Measurements from ENCODE around the gene ZNF841.
"Not testable (repeated sequence)": the region's sequence is repeated elsewhere in the genome, so short reads cannot be mapped to it uniquely, and the experiment has no call there.

ZNF841 gene

DNA sequence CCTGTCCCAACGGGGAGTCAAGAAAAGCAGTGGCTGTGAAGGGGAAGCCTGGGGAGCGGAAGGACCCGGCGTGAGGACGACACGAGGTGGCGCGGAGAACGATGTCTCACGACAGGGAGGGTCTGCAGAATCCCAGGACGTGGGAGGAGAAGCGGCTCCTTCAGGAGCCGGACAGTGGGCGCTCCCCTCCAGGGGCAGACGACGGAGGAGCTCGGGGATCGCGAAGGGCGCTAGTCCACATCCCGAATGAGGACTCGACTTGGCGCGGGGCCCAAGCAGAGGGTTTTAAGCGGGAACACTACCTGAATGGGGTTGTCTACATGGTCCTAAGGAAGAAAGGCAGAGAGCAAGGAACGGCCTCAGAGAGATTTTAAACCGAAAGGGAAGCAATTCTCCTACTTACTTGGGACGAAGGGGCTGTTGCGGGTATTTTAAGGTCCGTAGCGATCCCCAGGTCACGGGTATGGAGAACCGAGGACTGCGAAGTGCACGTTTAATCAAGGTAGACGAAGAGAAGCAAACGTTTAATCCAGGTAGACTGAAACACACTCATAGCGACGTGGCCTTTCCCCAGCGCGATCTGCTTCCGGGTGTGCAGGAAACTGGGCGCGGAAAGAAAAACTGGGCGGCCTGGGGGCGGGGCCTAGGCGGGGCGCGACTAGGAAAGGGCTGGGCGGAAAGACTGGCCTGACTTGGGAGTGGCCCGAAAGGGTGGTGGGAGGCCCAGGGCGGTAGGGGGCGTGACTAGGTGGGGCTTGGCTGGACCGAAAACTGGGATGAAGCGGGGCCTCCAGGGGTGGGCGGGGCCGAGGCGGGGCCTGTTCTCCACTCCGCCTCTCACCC is at the start of gene ZNF841:
Gene ZNF841 (minus strand): TSS at position 594 of the 843 bp plus-strand sequence. CDS start 10,964 bp downstream, outside the sequence.
- peak; percentile 58 for DNase-seq (ENCODE audit: extremely low spot score, insufficient read length, low read depth)
- FAIRE-seq, result peak; percentile 72

DNA sequence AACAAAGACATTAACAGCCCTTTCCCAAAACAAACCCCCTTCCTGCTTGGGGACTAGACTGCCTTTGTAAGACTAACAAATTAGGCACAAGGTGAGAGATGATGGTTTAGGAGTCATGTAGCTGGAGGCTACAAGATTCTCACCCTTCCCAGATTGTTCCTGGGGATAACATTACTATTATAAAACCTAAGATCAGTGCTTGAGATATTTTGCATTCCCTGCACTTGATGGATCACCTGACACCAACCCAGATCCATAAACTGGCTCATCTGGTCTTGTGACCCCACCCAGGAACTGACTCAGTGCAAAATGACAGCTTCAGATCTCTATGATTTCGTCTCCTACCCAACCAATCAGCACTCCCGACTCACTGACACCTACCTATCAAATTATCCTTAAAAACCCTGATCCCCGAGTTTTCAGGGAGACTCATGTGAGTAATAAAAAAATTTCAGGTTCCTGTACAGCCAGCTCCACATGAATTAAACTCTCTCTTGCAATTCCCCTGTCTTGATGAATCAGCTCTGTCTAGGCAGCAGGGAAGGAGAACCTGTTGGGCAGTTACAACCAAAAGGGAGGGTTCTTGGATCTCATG is 46.5 kb upstream of the ZNF841 start:
- no peak for FAIRE-seq
- DNase-seq (ENCODE audit: extremely low spot score, insufficient read length, low read depth), result no peak

DNA sequence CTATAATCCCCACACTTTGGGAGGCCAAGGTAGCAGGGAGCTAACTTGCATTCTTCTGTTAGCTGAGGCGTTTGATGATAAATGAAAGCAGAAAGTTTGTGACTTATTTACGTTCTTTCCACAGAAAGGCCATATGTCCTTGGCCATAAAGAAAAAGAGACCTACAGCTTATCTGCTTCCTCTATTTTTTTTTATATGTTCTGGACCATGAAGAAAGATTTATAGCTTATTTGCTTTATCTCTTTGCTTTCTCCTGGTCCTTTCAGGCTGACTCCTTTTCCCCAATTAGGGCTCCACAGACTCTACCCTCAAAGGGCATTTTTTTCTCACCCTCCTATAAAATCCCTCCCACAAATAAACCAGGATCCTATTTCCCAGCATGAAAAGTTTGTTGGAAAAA is 45.6 kb upstream of the ZNF841 start:
- DNase-seq (ENCODE audit: extremely low spot score, insufficient read length, low read depth) (no peak), FAIRE-seq (no peak)

DNA sequence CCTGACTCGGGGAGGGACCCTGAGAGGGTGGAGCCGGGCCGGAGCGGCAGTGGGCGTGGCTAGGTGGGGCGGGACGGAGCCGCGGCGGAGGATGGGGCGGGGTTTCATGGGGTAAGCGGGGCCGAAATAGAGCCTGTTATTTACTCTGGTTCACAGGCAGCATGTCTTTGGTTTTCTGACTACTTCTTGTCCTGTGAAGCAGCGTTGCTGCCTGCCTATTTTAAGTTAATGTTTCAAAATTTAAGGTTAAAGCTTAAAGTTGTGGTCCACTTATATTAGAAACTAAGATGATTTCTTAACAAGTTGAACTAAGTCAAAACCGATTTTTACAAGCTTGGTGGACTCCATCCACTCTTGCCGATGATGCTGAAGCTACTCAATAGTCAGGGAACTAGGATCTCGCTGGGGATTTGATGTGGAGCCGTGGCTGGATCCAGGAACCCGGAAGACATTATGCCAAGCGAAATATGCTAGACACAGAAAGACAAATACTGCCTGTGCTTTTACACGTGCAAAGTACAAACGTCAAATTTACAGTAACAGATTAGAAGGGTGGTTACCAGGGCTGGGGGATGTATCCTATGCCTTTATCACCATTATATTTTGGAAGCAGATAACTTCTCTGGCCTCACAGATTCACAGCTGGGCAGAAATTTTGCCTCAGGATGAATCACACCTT is 44.6 kb upstream of the ZNF841 start:
- no peak for FAIRE-seq
- DNase-seq (ENCODE audit: extremely low spot score, insufficient read length, low read depth), result peak; percentile 86

- DNase-seq (ENCODE audit: extremely low spot score, insufficient read length, low read depth) (peak; percentile 56), FAIRE-seq (peak; percentile 96)
Measured at GRCh38 chr19:52139252-52140031, 43.9 kb upstream of the ZNF841 start, which contains the start of gene ZNF616. ZNF616 (minus strand) TSS chr19:52139938; CDS start chr19:52130512, 9,426 bp downstream.

GRCh38 chr19:52138983-52139251 is 43.4 kb upstream of the ZNF841 start:
- DNase-seq (ENCODE audit: extremely low spot score, insufficient read length, low read depth) (no peak), FAIRE-seq (no peak)

- peak; percentile 48 for FAIRE-seq
- DNase-seq (ENCODE audit: extremely low spot score, insufficient read length, low read depth), result no peak
Measured at GRCh38 chr19:52138278-52138982, 42.9 kb upstream of the ZNF841 start.

- FAIRE-seq, result no peak
- no peak for DNase-seq (ENCODE audit: extremely low spot score, insufficient read length, low read depth)
Measured at GRCh38 chr19:52120286-52120685, 24.7 kb upstream of the ZNF841 start.

- FAIRE-seq (no peak), DNase-seq (ENCODE audit: extremely low spot score, insufficient read length, low read depth) (no peak)
Measured at GRCh38 chr19:52115526-52116053, 20.0 kb upstream of the ZNF841 start.

DNA sequence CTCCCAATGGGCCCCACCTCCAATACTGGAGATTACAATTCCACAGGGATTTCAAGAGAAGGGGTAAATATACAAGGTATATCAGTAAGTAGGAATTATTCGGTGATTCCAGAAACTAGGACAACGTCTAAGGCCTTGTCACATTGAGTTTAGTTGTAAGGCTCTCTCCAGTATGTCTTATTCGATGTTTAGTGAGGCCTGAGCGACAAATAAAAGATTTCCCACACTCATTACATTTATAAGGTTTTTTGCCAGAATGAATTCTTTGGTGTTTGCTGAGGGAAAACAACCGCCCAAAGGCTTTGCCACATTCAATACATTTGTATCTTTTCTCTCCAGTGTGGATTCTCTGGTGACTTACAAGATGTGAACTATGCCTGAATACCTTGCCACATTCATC is 19.1 kb upstream of the ZNF841 start:
- no peak for DNase-seq (ENCODE audit: extremely low spot score, insufficient read length, low read depth)
- no peak for FAIRE-seq

GRCh38 chr19:52112624-52113023 is 17.1 kb upstream of the ZNF841 start:
- DNase-seq (ENCODE audit: extremely low spot score, insufficient read length, low read depth) (no peak), FAIRE-seq (no peak)

GRCh38 chr19:52110780-52111179 is 15.2 kb upstream of the ZNF841 start:
- no peak for FAIRE-seq

DNA sequence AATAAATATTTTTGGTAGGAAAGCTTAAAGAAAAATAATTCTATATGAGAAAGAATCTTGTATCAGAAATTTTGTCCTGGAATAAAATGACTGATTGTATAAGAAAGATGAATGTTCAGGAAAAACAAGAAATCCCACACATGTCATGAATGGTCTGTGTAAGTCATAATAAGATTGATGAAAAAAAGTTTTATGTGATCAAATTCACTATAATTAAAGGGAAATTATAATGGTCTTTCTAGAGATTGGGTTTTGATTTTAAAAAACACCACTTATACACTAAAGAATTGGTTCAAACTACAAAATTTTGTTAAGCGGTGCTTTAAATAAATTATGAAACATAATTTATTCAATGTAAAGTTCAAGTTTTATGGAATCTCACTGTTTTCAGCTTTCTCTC is 7.2 kb upstream of the ZNF841 start:
- no peak for FAIRE-seq
- no peak for DNase-seq (ENCODE audit: extremely low spot score, insufficient read length, low read depth)

More at GRCh38 chr19:52110780-52111179, 15.2 kb upstream of the ZNF841 start:
- DNase-seq (ENCODE audit: extremely low spot score, insufficient read length, low read depth), result no peak

DNA sequence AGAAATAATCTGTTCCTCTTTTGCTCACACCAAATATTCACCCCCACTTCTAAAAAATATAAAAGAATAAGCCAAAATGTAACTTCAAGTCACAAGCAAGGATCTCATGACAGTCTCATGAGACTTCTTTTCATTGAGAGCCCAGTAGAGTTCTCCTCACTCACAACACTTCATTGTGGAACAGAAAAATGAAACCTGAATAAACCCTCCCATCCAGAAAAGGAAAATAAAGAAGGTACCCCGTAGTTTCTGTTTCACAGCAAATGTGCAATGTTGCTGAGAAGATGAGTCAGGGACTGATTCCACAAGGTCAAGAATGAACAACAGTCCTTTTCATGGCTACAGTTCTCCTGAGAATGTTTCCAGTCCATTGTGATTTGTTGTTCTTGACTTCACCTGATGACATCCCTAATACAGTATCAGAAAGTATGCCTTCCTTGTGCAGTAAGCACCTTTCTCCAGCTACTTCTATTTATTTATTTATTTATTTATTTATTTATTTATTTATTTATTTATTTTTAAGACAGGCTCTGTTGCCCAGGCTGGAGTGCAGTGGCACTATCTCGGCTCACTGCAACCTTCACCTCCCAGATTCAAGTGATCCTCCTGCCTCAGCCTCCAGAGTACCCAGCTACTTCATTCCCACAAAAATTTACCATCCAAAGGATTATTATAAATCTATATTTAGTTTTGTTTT is 6.4 kb upstream of the ZNF841 start:
- DNase-seq (ENCODE audit: extremely low spot score, insufficient read length, low read depth) (no peak), FAIRE-seq (no peak)

DNA sequence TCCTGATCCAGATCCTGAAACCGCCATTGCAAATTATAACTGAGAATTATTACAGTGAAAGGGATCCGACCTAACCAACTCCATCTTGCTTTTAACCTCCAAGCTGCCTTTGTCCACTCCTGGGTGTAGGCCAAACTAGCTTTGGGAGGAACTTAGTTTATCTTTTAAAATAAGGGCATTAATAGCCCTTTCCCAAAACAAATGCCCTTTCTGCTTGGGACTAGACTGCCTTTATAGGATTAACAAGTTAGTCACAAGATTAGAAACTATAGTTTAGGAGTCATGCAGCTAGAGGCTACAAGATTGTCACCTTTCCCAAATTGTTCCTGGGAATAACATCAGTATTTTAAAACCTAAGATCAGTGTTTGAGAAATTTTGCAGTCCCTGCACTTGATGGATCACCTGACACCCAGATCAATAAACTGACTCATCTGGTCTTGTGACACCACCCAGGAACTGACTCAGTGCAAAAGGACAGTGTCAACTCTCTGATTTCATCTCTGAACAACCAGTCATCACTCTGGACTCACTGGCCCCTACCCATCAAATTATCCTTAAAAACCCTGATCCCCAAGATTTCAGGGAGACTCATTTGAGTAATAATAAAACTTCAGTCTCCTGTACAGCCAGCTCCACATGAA is 4.1 kb upstream of the ZNF841 start:
- FAIRE-seq (no peak), DNase-seq (ENCODE audit: extremely low spot score, insufficient read length, low read depth) (no peak)

DNA sequence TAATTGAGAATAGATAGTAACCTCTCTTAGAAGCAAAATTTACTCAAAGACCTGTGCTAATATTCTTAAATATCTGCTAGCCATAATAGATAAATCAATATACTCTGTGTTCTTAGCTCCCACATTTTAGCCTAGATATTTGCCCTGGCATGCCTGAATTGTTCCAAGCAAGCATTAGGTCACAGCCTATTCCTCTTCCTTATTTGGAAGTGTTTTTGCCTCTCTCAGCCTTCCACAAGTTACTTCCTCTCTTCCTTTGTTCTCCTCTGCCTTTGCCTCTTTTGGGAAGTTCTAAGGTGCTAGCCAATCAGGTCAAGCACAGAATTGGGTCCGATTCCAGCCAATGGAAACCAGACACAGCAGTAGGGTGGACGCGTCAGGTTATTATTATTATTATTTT is 851 bp upstream of the ZNF841 start:
- DNase-seq (ENCODE audit: extremely low spot score, insufficient read length, low read depth); FAIRE-seq: not testable (repeated sequence)

DNA sequence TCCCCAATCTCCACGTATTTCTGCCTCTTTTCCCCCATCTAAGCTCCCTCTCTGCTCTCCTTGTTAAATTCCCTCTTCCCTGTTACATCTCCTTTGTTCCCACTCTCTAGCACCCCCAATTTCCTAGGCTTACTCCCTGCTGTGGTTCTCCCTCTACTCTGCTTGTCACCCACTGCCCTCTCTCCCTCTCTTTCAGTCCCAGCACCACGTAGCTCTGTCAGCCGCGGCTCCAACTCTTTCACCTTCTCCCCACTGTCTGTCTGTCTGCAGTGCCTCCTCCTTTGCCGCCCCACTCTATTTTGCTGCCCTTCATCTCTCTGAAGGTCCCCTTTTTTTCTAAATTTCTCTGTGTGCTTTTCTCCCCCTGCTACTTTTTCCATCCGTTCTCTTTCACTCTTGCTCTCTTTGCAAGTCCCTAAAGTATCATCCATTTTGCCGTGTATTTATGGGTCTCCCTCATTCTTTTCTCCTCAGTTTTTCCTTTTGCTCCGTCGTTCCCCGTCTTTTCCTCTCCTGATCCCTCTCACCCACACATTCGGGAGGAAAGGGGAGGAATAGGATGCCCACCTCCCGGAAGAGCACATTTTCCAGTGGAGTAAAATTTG is 937 bp downstream of the ZNF841 start:
- FAIRE-seq, result no peak
- no peak for DNase-seq (ENCODE audit: extremely low spot score, insufficient read length, low read depth)

DNA sequence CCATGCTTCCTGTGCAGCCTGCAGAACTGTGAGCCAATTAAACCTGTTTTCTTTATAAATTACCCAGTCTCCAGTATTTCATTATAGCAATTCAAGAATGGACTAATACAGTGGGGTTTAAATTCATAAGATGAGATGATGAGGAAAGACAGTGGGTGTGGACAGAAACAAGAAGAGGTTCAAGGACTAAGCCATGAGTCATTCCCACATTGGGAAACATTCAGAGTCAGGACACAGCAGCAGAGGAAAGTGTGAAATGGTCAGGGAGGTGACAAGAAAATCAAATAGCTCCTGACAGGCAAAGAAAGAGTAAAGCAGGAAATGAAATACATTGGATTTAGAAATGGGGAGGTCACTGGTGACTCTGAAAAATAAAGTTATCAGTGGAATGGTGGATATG is 9.1 kb downstream of the ZNF841 start:
- DNase-seq (ENCODE audit: extremely low spot score, insufficient read length, low read depth) (no peak), FAIRE-seq (no peak)

All from GM18507 (cell line).